K562 (cell line): ENCODE measurements around the gene IRF1. TPM values are rescaled to one million over a fixed set of nuclear protein-coding genes. Genes with fewer than 3 reads are reported as not detected.

ENCODE experiments used
- ATF3 ChIP-seq, 2 experiments: fragments of 450-650 bp in 1 of 2; sonication (generic) in 1 of 2; formaldehyde crosslinking in 1 of 2; IDR thresholded peaks in 1 of 2; conservative IDR thresholded peaks in 1 of 2; 2 replicates each; pipeline versions ENCODE4 v1.6.1 to v1.8.1; 2016 to 2023; ENCODE audit warnings: mild to moderate bottlenecking in 2 of 2, moderate library complexity in 2 of 2, inconsistent platforms in 1 of 2, missing genetic modification reagents in 1 of 2
- CEBPG ChIP-seq, 3 experiments: fragments of 200-800 bp in 1 of 3; sonication (Bioruptor generic) in 1 of 3; sonication (generic) in 1 of 3; formaldehyde crosslinking in 1 of 3; IDR thresholded peaks in 2 of 3; conservative IDR thresholded peaks in 1 of 3; 2 replicates each; pipeline versions ENCODE4 v1.6.1 to v1.8.0; 2016 to 2022; ENCODE audit warnings: missing compliant biosample characterization in 2 of 3, missing genetic modification characterization in 2 of 3, mild to moderate bottlenecking in 1 of 3, missing genetic modification reagents in 1 of 3
- DACH1 ChIP-seq: fragments of 450-650 bp; IDR thresholded peaks from 2 replicates; pipeline ENCODE4 v1.6.1; 2018; ENCODE audit not compliant: partially characterized antibody
- FOSL1 ChIP-seq: fragments of 200-800 bp; sonication (Bioruptor generic); conservative IDR thresholded peaks from 2 replicates; pipeline ENCODE4 v1.6.1; 2016; ENCODE audit warnings: missing genetic modification characterization, missing compliant biosample characterization
- FOXK1 ChIP-seq: sonication (generic); formaldehyde crosslinking; IDR thresholded peaks from 2 replicates; pipeline ENCODE4 v1.8.0; 2022; ENCODE audit warnings: missing genetic modification reagents, mild to moderate bottlenecking, borderline replicate concordance
- GMEB1 ChIP-seq: fragments of 250-450 bp; sonication (Bioruptor Pico); IDR thresholded peaks from 2 replicates; pipeline ENCODE4 v1.4.0; 2020; ENCODE audit warnings: mild to moderate bottlenecking
- HMGXB4 ChIP-seq: sonication (generic); formaldehyde crosslinking; IDR thresholded peaks from 2 replicates; pipeline ENCODE4 v1.8.1; 2023; ENCODE audit warnings: mild to moderate bottlenecking, missing genetic modification reagents
- MIER1 ChIP-seq: fragments of 450-650 bp; IDR thresholded peaks from 2 replicates; pipeline ENCODE4 v1.6.1; 2016; ENCODE audit warnings: antibody characterized with exemption, mild to moderate bottlenecking, low read depth
- NFXL1 ChIP-seq: fragments of 450-650 bp; formaldehyde crosslinking; IDR thresholded peaks from 2 replicates; pipeline ENCODE4 v1.4.0; 2021; ENCODE audit warnings: mild to moderate bottlenecking
- PBX2 ChIP-seq, 2 experiments: IDR thresholded peaks in 1 of 2; conservative IDR thresholded peaks in 1 of 2; 2 replicates each; pipeline ENCODE4 v1.6.1; 2016; ENCODE audit warnings: low read depth in 2 of 2, mild to moderate bottlenecking in 1 of 2, missing compliant biosample characterization in 1 of 2, missing genetic modification characterization in 1 of 2, moderate library complexity in 1 of 2
- PTBP1 ChIP-seq: fragments of 200-400 bp; formaldehyde crosslinking; IDR thresholded peaks from 2 replicates; pipeline ENCODE4 v1.6.1; 2017; ENCODE audit warnings: low read depth, low read length
- RBM17 ChIP-seq: fragments of 200-400 bp; formaldehyde crosslinking; IDR thresholded peaks from 2 replicates; pipeline ENCODE4 v1.6.1; 2017; ENCODE audit warnings: low read depth, mild to moderate bottlenecking, low read length, borderline replicate concordance
- TGIF2 ChIP-seq: sonication (generic); formaldehyde crosslinking; IDR thresholded peaks from 2 replicates; pipeline ENCODE4 v1.8.1; 2022; ENCODE audit warnings: mild to moderate bottlenecking, missing genetic modification reagents, moderate library complexity
- TSC22D4 ChIP-seq: fragments of 450-650 bp; IDR thresholded peaks from 2 replicates; pipeline ENCODE4 v1.6.1; 2016; ENCODE audit warnings: missing genetic modification characterization, missing biosample characterization, control low read depth
- ZBTB9 ChIP-seq: fragments of 450-650 bp; formaldehyde crosslinking; IDR thresholded peaks from 2 replicates; pipeline ENCODE4 v1.4.0; 2020; ENCODE audit warnings: mild to moderate bottlenecking, moderate library complexity
- ZKSCAN3 ChIP-seq: fragments of 250-450 bp; sonication (Bioruptor Pico); IDR thresholded peaks from 2 replicates; pipeline ENCODE4 v1.4.0; 2020
- ZKSCAN8 ChIP-seq: fragments of 200-800 bp; sonication (Bioruptor generic); IDR thresholded peaks from 2 replicates; pipeline ENCODE4 v1.6.1; 2016; ENCODE audit warnings: missing genetic modification characterization, missing compliant biosample characterization
- ZNF24 ChIP-seq: fragments of 450-650 bp; IDR thresholded peaks from 2 replicates; pipeline ENCODE4 v1.6.1; 2016
- ZNF436 ChIP-seq: fragments of 250-450, 450-650 bp; sonication (Bioruptor Pico); formaldehyde crosslinking; IDR thresholded peaks from 2 replicates; pipeline ENCODE4 v1.7.0; 2020; ENCODE audit warnings: mild to moderate bottlenecking
- polyA plus RNA-seq, 8 experiments: library from polyadenylated mRNA; depleted of rRNA in 4 of 8; stranded (reverse) in 5 of 8; unstranded in 3 of 8; fragments of >200 nt; fragmentation: Nextera tagmentation in 2 of 8; fragmentation: Illumina TruSeq in 1 of 8; extraction: Ambion mirVana in 2 of 8; extraction: Trizol in 1 of 8; gene quantifications; 2 replicates each; pipeline versions ENCODE4 v1.2.1 to v1.2.3, GENCODE V29; 2011 to 2014; ENCODE audit warnings: inconsistent platforms in 1 of 8, missing spikeins in 1 of 8
- total RNA-seq, 7 experiments: library from RNA; depleted of rRNA in 6 of 7; stranded (reverse); fragments of >200 nt in 6 of 7; fragmentation: Illumina TruSeq in 2 of 7; extraction: Trizol in 2 of 7; gene quantifications; 2 replicates each; pipeline versions ENCODE4 v1.2.1 to v1.2.3, GENCODE V29; 2011 to 2021; ENCODE audit warnings: low replicate concordance in 1 of 7

The IRF1 gene
- total and polyA plus RNA-seq, 9 of the 15 experiments (the other 6 are each of a cell fraction or from before 2014, with no cell fraction given) = 1.1 to 12.3 (median 5.9) TPM

GRCh38 chr5:132510076-132510475 is 19.5 kb upstream of the IRF1 start (continued):
- TF ChIP-seq PBX2 (CRISPR knock-in tag; IDR thresholded peaks at IDR 0.05; ENCODE audit: low read depth) (no peak), PBX2 (tag; conservative IDR thresholded peaks at IDR 0.05; ENCODE audit: low read depth) (peak; percentile 33; the same call in 1 of the 2 replicates), TSC22D4 (no peak), ATF3 (IDR thresholded peaks at IDR 0.05) (peak; percentile 70), ATF3 (CRISPR knock-in tag; conservative IDR thresholded peaks at IDR 0.05) (no peak), DACH1 (peak; percentile 36), FOSL1 (tag) (0 out of 2 replicates have a peak, but pooled peaks have one; percentile 22), ZNF436 (CRISPR knock-in tag) (no peak), TGIF2 (CRISPR knock-in tag) (no peak), ZKSCAN8 (no peak), HMGXB4 (CRISPR knock-in tag) (no peak), ZNF24 (no peak), NFXL1 (CRISPR knock-in tag) (no peak), FOXK1 (CRISPR knock-in tag) (no peak), GMEB1 (CRISPR knock-in tag) (no peak), ZKSCAN3 (CRISPR knock-in tag) (no peak), CEBPG (CRISPR knock-in tag; IDR thresholded peaks at IDR 0.05) (no peak), CEBPG (tag; conservative IDR thresholded peaks at IDR 0.05 in 1 of 2, IDR thresholded peaks at IDR 0.05 in 1 of 2) (0 out of 4 replicates have a peak, but pooled peaks of 1 of the 2 experiments have one; percentile 27), ZBTB9 (CRISPR knock-in tag) (no peak), PTBP1 (no peak), MIER1 (no peak), RBM17 (no peak)
